HCT116 (cell line): ENCODE measurements around the gene THADA. TPM values are rescaled to one million over a fixed set of nuclear protein-coding genes. Genes with fewer than 3 reads are reported as not detected.

Source experiments
- ATAC-seq: fragments of 200-7000 bp; cut with Tn5 transposase; 2 replicates; pipeline ENCODE4 v1.9.1; 2020; ENCODE audit warnings: mild to moderate bottlenecking, moderate library complexity
- BruUV-seq: library from RNA; stranded (reverse); fragments of 400-500 nt; replicated peaks from 2 replicates; lab custom pipeline; 2021; lab: Mats Ljungman, UMichigan
- CTCF ChIA-PET: fragments of 300-600 bp; sonication (Branson Sonifier 250); formaldehyde crosslinking; loops from one replicate; lab custom pipeline; 2021; ENCODE audit warnings: antibody characterized with exemption; lab: Charles Lee
- POLR2A ChIA-PET: fragments of 300-600, 350-600 bp; sonication (Branson Sonifier 250); formaldehyde crosslinking; loops from one replicate; lab custom pipeline; 2021; ENCODE audit warnings: antibody characterized with exemption; lab: Charles Lee
- RAD21 ChIA-PET, 2 experiments: fragments of 300-600 bp; sonication (Branson Sonifier 250); formaldehyde crosslinking; loops; one replicate each; lab custom pipeline; 2023; ENCODE audit warnings: low total read pairs in 2 of 2; ENCODE audit not compliant: uncharacterized antibody in 2 of 2, unreplicated experiment in 2 of 2, low non-redundant PET in 1 of 2; lab: Charles Lee
- DNase-seq: peaks from one replicate; pipeline ENCODE4 v3.0.0-alpha.2; 2010; ENCODE audit warnings: low read depth, low spot score
- H2AFZ ChIP-seq: fragments of 200-600 bp; shearing (Covaris generic), sonication (generic); 2 replicates; pipeline ENCODE4 v1.6.1; 2017; ENCODE audit warnings: low read depth, mixed run types, mixed read lengths, antibody characterized with exemption, low read length; ENCODE audit not compliant: poor library complexity, severe bottlenecking
- H3K27ac ChIP-seq: 2 replicates; pipeline ENCODE4 v1.5.1; 2012; ENCODE audit warnings: low read depth, low read length
- H3K27me3 ChIP-seq: fragments of 200-600 bp; sonication (generic); 2 replicates; pipeline ENCODE4 v1.6.1; 2016; ENCODE audit warnings: mixed run types, low read length, mixed read lengths; ENCODE audit not compliant: insufficient read depth
- H3K36me3 ChIP-seq, 2 experiments: fragments of 200-500 bp in 1 of 2; fragments of 200-600 bp in 1 of 2; sonication (Bioruptor generic) in 1 of 2; sonication (generic) in 1 of 2; 2 replicates each; pipeline versions ENCODE4 v1.5.1 to v1.6.1; 2014 to 2016; ENCODE audit warnings: low read length in 2 of 2, inconsistent platforms in 1 of 2, mixed read lengths in 1 of 2, mixed run types in 1 of 2; ENCODE audit not compliant: insufficient read depth in 2 of 2, control insufficient read depth in 1 of 2
- H3K4me1 ChIP-seq, 2 experiments: fragments of 200-600 bp in 1 of 2; sonication (generic) in 1 of 2; 2 replicates each; pipeline versions ENCODE4 v1.5.1 to v1.6.1; 2012 to 2017; ENCODE audit warnings: low read length in 2 of 2, inconsistent platforms in 1 of 2, mild to moderate bottlenecking in 1 of 2, mixed read lengths in 1 of 2, mixed run types in 1 of 2, moderate library complexity in 1 of 2; ENCODE audit not compliant: insufficient read depth in 2 of 2, control insufficient read depth in 1 of 2
- H3K4me2 ChIP-seq: fragments of 200-600 bp; sonication (generic); 2 replicates; pipeline ENCODE4 v1.6.1; 2017; ENCODE audit warnings: mixed run types, low read length, mixed read lengths
- H3K4me3 ChIP-seq, 2 experiments: fragments of 200-600 bp in 1 of 2; sonication (generic) in 1 of 2; replicated peaks in 1 of 2; 2 replicates each; pipeline ENCODE4 v1.5.1; 2011 to 2016; ENCODE audit warnings: low read length in 2 of 2, control low read depth in 1 of 2, low read depth in 1 of 2, mild to moderate bottlenecking in 1 of 2, mixed read lengths in 1 of 2, mixed run types in 1 of 2
- H3K79me2 ChIP-seq: fragments of 200-600 bp; sonication (generic); 2 replicates; pipeline ENCODE4 v1.6.1; 2017; ENCODE audit warnings: mild to moderate bottlenecking, mixed run types, low read length, moderate library complexity, mixed read lengths; ENCODE audit not compliant: insufficient read depth
- H3K9ac ChIP-seq: fragments of 200-600 bp; sonication (generic); 2 replicates; pipeline ENCODE4 v1.6.1; 2016; ENCODE audit warnings: low read length, mixed read lengths
- H3K9me2 ChIP-seq: fragments of 200-600 bp; sonication (generic), shearing (Covaris generic); 2 replicates; pipeline ENCODE4 v1.6.1; 2017; ENCODE audit warnings: mixed run types, mild to moderate bottlenecking, moderate library complexity; ENCODE audit not compliant: insufficient read depth
- H3K9me3 ChIP-seq, 2 experiments: fragments of 200-500 bp in 1 of 2; fragments of 200-600 bp in 1 of 2; sonication (Bioruptor generic) in 1 of 2; sonication (generic) in 1 of 2; 2 replicates each; pipeline ENCODE4 v1.6.1; 2014 to 2017; ENCODE audit warnings: low read length in 2 of 2, mixed read lengths in 2 of 2, inconsistent platforms in 1 of 2, low read depth in 1 of 2, mild to moderate bottlenecking in 1 of 2, mixed run types in 1 of 2, moderate library complexity in 1 of 2; ENCODE audit not compliant: control insufficient read depth in 1 of 2, insufficient read depth in 1 of 2
- H4K20me1 ChIP-seq: fragments of 200-600 bp; sonication (generic), shearing (Covaris generic); 2 replicates; pipeline ENCODE4 v1.6.1; 2017; ENCODE audit warnings: mixed run types, mild to moderate bottlenecking, moderate library complexity; ENCODE audit not compliant: insufficient read depth
- CBX3 ChIP-seq: IDR thresholded peaks from 2 replicates; pipeline ENCODE4 v1.6.1; 2012; ENCODE audit warnings: low read depth
- EZH2 ChIP-seq: fragments of 200-600 bp; sonication (generic); IDR thresholded peaks from 2 replicates; pipeline ENCODE4 v1.6.1; 2017; ENCODE audit warnings: antibody characterized with exemption, mixed run types
- EZH2phosphoT487 ChIP-seq: fragments of 200-600 bp; IDR thresholded peaks from 2 replicates; pipeline ENCODE4 v1.6.1; 2018; ENCODE audit warnings: antibody characterized with exemption, borderline replicate concordance
- FOSL1 ChIP-seq: IDR thresholded peaks from 2 replicates; pipeline ENCODE4 v1.6.1; 2012; ENCODE audit warnings: low read depth
- RAD21 ChIP-seq: IDR thresholded peaks from 2 replicates; pipeline ENCODE4 v1.6.1; 2012; ENCODE audit warnings: low read depth, mild to moderate bottlenecking
- SRF ChIP-seq: IDR thresholded peaks from 2 replicates; pipeline ENCODE4 v1.6.1; 2012; ENCODE audit warnings: low read depth
- TCF7L2 ChIP-seq: IDR thresholded peaks from 2 replicates; pipeline ENCODE4 v1.7.0; 2011; ENCODE audit warnings: borderline replicate concordance, inconsistent platforms; ENCODE audit not compliant: insufficient read depth, insufficient read length; ENCODE audit errors: extremely low read depth
- YY1 ChIP-seq: IDR thresholded peaks from 2 replicates; pipeline ENCODE4 v1.6.1; 2011; ENCODE audit warnings: low read length, low read depth, moderate library complexity, mild to moderate bottlenecking; ENCODE audit not compliant: insufficient replicate concordance; ENCODE audit errors: extremely low read depth
- ZFX ChIP-seq: fragments of 450-650 bp; IDR thresholded peaks from 2 replicates; pipeline ENCODE4 v1.6.1; 2017
- intact Hi-C: fragments of 100-400 bp; cut with micrococcal nuclease; formaldehyde crosslinking; loops from 2 replicates; pipeline ENCODE4 v1.10.0; 2022
- total RNA-seq: library from RNA; stranded (reverse); gene quantifications from one replicate; pipeline ENCODE4 v1.2.1, GENCODE V29; 2021; ENCODE audit not compliant: unreplicated experiment
- TF ChIP-seq, protein P1 (sequence below): IDR thresholded peaks from 2 replicates; pipeline ENCODE4 v1.6.1; 2012; ENCODE audit warnings: low read depth

THADA gene
- total RNA-seq, 1 experiment from 2014 or later, result 30.7 TPM

GRCh38 chr2:43217228-43218154, 378.3 kb downstream of the THADA start:
- DNase-seq, result no peak
- Histone ChIP-seq H2AFZ (no peak overlapping the region), H3K79me2 (peaks cover 14% of the 10 kb centered on the region), H3K4me1 (peaks cover 32 to 48% of the 10 kb centered on the region in 2 experiments), H3K27me3 (no peaks in the 10 kb centered on the region), H3K4me2 (no peak overlapping the region), H4K20me1 (no peaks in the 10 kb centered on the region), H3K9me2 (no peaks in the 10 kb centered on the region), H3K27ac (peak overlapping the region; percentile 90; the same call in 1 of the 2 replicates), H3K36me3 (no peaks in the 10 kb centered on the region), H3K9ac (no peak overlapping the region), H3K9me3 (no peaks in the 10 kb centered on the region), H3K4me3 (no peak overlapping the region)
- BruUV-seq, result no TSS peak
- CTCF ChIA-PET, result no interaction called here
- POLR2A ChIA-PET, result interaction anchor here (0.8 to 1.7 kb wide), 2 partner anchors 9 to 28 kb away, joined by 3 to 7 read pairs; partner anchors contain the start of gene ZFP36L2
- RAD21 ChIA-PET, result no interaction called here
- no peak for ATAC-seq
- intact Hi-C loops, result no loop called here
- no peak for TF ChIP-seq EZH2

DNA sequence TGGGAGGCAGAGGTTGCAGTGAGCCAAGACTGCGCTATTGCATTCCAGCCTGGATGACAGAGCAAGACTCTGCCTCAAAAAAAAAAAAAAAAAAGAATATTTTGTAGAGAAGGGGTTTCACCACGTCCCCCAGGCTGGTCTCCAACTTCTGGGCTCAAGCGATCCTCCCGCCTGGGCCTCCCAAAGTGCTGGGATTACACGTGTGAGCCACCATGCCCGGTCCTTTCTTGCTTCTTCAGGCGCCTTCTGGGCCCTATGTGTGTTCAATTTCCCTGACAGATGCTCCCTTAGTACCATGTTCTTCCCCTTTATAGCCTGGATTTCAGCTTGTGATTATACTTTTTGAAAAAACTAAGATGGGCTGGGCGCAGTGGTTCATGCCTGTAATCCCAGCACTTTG, 379.2 kb downstream of the THADA start:
- no peak overlapping the region for H3K9ac ChIP-seq
- H4K20me1 ChIP-seq, result no peaks in the 10 kb centered on the region
- H2AFZ ChIP-seq, result no peak overlapping the region
- H3K36me3 ChIP-seq, result no peaks in the 10 kb centered on the region
- no peak for DNase-seq
- no peaks in the 10 kb centered on the region for H3K9me2 ChIP-seq
- H3K27me3 ChIP-seq, result no peaks in the 10 kb centered on the region
- H3K9me3 ChIP-seq, result no peaks in the 10 kb centered on the region
- TF ChIP-seq SRF, result no peak
- no peak for TF ChIP-seq EZH2phosphoT487
- TF ChIP-seq, protein P1, sequence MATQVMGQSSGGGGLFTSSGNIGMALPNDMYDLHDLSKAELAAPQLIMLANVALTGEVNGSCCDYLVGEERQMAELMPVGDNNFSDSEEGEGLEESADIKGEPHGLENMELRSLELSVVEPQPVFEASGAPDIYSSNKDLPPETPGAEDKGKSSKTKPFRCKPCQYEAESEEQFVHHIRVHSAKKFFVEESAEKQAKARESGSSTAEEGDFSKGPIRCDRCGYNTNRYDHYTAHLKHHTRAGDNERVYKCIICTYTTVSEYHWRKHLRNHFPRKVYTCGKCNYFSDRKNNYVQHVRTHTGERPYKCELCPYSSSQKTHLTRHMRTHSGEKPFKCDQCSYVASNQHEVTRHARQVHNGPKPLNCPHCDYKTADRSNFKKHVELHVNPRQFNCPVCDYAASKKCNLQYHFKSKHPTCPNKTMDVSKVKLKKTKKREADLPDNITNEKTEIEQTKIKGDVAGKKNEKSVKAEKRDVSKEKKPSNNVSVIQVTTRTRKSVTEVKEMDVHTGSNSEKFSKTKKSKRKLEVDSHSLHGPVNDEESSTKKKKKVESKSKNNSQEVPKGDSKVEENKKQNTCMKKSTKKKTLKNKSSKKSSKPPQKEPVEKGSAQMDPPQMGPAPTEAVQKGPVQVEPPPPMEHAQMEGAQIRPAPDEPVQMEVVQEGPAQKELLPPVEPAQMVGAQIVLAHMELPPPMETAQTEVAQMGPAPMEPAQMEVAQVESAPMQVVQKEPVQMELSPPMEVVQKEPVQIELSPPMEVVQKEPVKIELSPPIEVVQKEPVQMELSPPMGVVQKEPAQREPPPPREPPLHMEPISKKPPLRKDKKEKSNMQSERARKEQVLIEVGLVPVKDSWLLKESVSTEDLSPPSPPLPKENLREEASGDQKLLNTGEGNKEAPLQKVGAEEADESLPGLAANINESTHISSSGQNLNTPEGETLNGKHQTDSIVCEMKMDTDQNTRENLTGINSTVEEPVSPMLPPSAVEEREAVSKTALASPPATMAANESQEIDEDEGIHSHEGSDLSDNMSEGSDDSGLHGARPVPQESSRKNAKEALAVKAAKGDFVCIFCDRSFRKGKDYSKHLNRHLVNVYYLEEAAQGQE, result no peak
- TF ChIP-seq FOSL1, result no peak
- TF ChIP-seq ZFX, result no peak
- TF ChIP-seq CBX3, result no peak
- no peak for TF ChIP-seq RAD21
- no peak for TF ChIP-seq EZH2
- TF ChIP-seq YY1, result no peak
- TF ChIP-seq TCF7L2, result no peak
- TF ChIP-seq, all 23 proteins: peak for 0
- no TSS peak for BruUV-seq
- no peak for ATAC-seq
- Histone ChIP-seq H3K4me2 (no peak overlapping the region), H3K27ac (no peak overlapping the region), H3K4me3 (no peak overlapping the region), H3K4me1 (peaks cover 23 to 40% of the 10 kb centered on the region in 2 experiments), H3K79me2 (peaks cover 8% of the 10 kb centered on the region; the same call in 1 of the 2 replicates)
- ChIA-PET POLR2A (interaction anchor here (0.6 kb wide), 1 partner anchor 10 kb away, joined by 3 read pairs; the partner anchor contains the start of gene ZFP36L2), RAD21 (no interaction called here), CTCF (no interaction called here)
- intact Hi-C loops, result no loop called here
